ENCODE measurements around the gene UBXN11.

Gene UBXN11, protein sequence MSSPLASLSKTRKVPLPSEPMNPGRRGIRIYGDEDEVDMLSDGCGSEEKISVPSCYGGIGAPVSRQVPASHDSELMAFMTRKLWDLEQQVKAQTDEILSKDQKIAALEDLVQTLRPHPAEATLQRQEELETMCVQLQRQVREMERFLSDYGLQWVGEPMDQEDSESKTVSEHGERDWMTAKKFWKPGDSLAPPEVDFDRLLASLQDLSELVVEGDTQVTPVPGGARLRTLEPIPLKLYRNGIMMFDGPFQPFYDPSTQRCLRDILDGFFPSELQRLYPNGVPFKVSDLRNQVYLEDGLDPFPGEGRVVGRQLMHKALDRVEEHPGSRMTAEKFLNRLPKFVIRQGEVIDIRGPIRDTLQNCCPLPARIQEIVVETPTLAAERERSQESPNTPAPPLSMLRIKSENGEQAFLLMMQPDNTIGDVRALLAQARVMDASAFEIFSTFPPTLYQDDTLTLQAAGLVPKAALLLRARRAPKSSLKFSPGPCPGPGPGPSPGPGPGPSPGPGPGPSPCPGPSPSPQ

DNA sequence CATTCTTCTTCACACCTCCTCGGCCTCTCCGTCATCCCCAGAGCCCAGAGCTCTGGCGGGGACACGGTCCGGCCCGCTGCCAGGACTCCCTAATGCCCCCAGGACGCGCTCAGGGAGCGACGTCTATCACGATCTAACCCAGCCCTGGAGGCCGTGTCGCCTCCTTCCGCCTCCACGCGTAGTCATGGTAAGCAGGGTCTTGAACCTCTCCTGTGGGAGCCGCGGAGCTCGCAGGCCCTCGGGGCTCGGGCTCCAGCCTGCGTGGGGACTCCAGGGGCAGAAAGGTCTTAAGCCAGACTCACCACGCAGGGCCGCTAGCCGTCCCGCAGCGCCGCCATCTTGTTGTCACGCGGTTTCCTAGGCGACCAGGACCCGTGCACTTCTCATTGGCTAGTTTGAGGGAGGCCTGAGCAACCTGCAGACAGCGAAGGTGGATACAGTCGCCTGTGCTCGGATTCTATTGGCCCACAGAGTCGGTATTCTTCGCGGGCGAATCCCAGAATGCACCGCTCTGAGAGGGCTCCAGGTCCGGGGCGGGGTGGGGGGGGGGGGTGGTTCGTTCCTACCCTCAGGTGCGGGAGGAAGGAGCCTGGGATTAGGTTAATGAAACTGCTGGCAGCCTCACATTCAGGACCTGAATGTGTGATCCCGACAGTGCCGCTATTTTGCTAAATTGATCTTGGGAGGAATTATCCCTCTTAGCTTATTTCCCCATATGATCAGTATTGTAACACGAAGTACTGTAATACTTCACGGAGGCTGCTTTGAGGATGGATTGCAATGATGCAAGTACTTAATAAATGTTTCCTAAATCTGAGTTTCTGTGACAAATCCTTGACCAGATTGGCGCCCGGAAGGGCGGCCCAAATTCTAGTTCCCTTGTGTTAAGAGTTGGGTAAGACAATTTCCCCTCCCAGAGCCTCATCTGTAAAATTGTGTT, at the start of gene UBXN11:
Gene UBXN11 (minus strand): TSS at position 347 of the 940 bp plus-strand sequence. CDS start 3,753 bp downstream, outside the sequence.
- DNase-seq: peak; percentile 84

DNA sequence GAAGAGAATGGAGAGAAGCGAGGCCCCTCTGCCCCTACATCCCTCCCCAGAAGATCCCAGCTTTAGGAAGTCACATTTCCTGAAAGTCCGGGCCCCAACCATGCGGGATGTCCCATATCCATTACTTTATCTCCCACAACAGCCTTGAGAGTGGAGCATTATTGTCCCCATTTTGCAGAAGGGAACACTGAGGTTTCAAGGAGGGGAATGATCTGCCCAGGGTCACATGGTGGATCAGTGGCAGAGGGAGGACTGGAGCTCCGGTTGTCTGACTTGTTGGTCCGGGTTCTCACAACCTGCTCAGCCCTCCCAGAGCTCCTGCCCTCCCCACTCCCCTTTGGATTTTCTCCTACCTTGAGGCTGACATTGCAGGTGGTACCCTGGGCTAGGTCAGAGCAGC, 49.7 kb upstream of the UBXN11 start:
- no peak for DNase-seq

DNA sequence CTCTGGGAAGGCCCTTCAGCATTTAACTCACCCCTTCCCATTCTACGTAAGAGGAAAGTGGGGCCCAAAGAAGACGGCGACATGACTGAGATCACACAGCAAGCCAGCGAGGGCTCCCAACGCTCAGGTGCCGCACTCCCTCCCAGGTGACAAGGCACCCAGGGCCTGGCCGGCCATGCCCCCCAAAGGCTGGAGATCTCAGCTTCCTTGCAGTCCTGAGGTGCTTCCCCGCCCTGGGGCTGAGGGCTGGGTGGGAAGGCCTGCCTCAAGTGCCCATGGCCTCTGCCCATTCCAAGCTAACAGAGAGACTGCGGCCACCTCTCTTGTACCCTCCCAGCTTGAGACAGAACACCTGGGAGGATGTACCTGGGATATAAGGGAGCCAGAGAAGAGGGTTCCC, 48.5 kb upstream of the UBXN11 start:
- DNase-seq: no peak

DNA sequence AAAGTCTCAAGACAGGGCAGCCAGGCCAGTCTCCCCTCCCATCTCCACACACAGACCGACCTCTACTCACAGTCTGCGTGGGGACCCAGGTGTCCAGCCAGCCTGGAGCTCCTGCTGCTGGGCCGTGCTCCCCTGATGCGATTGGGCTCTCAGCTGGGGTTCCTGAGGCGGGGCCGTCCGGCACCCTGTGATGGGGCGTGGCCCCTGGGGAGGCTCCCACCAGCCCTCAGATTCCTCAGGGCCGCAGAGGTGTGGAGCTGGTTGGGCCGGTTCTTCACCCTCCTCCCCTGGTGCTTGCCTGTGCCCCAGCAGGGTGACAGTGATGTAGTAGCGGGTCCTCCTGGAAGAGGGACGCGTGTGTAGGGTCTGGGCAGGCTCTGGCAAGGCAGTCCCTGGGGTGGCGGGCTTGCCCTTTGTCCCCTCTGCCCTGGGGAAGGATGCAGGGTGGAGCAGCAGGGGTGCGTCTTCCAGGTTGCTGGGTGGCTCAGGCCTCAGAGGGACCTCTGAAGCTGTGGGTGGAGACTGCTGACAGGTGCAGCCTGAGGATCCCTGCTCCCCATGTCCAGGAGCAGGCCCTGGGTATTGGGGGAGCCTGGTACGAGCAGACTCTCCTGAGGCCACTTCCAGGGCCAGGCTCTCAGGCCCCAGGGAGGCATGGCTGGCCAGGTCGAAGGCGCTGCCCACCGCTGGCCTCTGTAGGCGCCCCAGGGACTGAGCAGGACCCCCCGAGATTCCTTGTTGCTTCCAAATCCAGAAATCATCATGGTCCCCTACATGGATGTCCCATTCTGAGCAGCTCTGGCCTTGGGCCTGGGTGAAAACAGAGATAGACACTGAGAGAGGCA, 47.8 kb upstream of the UBXN11 start, which contains the start of gene CRYBG2:
Gene CRYBG2 (minus strand): TSS at position 155 of the 845 bp plus-strand sequence. CDS start 7,473 bp downstream, outside the sequence.
- no peak for DNase-seq

DNA sequence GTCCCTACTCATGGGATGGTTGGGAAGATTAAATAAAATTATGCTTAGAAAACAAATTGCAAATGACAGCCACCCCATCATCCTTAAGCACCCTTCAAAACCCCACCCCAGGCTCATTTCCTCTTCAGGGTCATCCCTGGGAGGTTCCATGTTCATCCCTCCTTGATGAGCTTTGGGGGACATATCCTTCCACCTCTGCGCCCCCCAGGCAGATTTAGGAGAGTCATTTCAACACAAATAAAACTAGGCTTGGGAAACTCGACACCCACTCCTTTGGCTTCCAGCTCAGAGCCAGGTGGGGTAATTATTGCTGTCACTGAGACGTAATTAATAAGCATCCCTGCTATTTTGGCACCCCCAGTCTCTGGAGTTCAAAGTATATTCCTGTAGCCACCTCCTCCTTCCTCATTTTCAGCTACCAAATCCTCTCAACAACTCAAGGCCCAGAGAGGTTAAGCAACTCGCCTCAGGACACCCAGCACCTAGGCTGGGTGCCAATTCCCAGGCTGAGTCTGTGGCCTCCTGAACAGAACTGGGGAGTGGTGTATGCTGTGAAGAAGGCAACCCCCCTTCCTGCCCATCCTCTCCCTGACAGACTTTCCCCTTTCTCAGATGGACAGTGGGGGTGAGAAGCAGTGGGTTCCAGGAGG, 46.9 kb upstream of the UBXN11 start:
- no peak for DNase-seq

DNA sequence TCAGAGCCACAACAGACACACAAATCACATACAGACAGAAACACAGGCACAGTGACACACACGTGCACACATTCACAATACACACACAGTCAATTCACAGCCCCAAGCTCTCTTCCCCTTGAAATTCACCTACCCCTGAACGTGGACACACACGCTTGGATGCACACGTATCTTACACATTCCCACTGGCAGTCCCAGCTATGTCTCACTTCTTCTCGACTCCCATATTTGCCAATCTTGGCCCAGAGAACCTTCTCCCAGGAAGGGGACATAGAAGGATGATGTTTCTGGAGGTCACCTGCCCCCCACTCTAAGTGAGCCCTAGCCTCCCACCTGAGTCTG, 45.9 kb upstream of the UBXN11 start:
- no peak for DNase-seq

DNA sequence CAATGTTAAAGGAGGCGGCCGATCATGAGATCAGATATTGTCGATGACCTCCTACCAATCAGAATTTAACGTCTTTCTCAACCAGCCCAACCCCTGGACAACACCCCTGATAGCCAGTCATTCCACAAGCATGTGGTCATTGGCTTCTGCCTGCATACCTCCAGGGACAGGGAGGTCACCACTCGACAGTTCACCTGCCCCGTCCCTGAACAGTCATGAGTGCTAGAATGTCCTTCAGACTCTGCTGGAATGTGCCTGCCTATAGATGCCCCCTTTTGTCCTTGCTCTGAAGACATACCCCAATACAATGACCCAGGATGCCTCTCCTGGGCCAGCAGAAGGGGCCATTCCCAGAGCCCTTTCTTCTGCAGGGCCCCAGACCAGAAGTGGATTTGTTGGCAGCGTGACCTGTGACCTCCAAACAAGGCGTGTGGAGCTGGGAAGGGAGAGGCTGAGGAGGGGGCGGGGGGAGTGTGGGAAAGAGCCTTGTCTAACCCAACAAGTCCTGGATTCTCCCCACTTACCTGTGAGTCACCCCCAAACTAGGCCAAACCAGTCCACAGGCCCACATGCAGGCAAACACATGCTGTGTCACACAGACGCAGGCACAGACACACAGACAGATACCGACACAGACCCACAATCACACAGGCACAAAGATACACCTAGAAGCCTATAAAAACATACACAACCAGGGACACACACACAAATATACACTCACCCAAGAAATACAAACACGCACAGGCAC, 45.3 kb upstream of the UBXN11 start:
- no peak for DNase-seq

DNA sequence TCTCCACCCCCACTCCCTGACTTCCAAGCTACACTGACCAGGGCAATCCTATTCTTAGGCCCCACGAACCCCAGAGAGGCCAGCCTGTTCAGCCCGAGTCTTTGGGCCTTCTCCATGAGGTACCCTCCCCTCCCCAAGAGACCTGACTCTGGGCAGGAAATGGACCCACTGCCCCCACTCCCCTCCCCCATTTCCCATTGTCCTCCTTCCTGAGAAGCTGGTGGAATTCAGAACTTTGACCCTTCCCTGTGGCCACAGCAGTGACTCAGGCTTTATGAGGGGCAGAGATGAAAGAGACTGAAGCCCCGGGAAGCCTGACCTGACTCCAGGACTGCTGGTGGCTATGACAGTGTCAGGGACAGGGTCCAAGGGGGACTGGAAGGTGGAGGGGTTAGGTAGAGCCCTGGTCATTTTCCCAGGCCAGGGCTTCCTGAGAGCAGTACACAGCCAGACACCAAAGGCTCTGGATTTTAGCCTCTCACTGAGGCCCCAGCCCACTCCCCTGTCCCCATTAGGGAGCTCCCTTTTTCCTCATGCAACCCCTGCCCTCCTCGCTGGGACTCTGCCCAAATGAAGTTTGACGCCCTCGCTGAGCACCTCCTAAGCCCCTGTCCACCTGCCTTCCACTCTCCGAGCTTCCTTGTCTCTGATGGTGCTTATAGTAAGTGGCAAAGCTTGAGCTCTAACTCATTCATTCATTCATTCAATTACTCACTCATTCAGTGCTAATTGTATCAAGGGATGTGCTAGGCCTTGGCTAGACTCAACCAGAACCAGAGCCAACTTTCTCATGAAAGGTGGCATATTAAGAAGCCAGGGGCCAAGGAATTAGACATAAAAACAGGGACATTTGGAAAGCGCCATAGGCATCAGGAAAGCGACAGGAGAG, 44.5 kb upstream of the UBXN11 start:
- DNase-seq: no peak

DNA sequence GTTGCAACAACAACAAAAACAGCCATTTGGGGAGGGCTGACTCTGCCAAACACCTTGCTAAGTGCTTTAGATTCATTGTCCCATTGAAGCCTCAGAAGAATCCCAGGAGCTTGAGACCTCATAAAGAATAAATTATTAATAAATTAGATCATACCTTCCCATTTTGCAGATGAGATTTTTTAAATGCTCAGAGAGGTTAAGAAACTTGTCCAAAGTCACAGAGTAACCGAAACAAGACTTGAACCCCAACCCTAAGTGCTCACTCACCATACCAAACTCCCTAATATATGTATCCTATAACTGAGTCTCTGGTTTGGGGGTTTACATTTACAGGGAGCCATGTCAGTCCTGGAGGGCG, 43.9 kb upstream of the UBXN11 start:
- DNase-seq: no peak

DNA sequence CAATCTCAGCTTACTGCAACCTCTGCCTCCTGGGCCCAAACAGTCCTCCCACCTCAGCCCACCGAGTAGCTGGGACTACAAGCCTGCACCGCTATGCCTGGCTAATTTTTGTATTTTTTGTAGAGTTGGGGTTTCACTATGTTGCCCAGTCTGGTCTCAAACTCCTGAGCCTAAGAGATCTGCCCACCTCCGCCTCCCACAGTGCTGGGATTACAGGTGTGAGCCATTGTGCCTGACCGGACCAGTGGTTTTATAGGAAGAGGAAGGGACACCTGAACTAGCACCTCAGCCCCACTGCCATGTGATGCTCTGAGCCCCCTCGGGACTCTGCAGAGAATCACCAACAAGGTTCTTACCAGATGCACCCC, 43.4 kb upstream of the UBXN11 start:
- DNase-seq: no peak

DNA sequence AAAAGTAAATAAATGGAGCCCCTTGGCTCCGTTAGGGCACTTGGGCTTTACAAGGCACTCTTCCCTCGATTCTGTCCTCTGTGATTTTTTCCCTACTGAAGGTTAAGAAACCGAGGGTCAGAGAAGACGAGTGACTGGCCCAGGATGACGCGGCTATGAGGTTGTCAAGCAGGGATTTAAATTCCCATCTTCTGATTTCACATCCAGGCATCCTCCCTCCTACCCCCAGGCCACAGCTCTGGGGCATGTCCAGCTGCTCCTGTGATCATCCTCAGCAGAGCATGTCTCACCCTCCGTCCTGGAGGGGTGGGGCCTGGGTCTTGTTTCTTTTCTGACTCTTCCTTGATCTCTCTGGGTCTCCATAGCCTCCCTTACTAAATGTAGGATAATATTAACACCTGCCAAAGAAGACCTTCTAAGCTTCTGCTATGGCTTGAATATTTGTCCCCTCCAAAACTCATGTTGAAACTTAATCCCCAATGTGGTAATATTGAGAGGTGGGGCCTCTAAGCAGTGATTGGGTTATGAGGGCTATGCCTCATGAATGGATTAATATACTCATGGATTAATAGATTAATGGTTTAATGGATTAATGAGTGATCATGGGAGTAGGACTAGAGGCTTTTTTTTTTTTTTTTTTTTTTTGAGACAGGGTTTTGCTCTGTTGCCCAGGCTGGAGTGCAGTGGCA, 42.9 kb upstream of the UBXN11 start:
- DNase-seq: no peak

DNA sequence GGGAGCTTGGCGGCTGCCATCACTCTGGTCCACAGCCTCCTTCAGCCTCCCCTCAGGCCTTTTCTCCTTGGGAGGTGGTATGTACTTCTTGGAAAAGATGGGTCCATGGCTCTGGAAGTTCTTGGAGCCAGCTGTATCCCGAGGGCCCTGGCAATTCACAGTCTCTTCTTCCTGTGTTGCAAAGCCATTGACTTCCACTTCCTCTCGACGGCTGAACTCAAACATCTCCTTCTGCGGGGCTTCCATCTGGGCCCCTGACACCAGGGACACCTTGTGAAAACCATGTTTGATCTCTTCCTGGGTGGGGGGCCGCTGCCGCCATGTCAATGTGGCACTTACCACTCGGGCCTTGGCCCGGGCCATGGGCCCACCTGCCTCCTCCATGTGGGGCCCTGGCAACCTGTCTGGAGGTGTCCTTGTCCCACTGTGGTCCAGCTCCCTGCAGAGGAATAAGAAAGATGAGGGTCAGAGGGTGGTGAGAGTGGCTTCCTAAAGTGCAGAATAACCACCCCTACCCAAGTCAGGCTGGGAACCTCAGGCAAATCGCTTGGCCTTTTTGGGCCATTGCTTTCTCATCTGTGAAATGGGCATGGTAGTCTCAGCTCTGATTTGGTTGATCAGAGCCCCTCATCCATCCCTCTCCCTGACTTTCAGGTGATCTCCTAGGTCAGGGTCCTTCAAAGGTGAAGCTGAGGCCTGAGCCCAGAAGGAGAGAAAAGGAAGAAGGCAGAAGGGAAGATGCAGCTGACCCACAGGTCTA, 40.0 kb upstream of the UBXN11 start:
- DNase-seq: no peak

DNA sequence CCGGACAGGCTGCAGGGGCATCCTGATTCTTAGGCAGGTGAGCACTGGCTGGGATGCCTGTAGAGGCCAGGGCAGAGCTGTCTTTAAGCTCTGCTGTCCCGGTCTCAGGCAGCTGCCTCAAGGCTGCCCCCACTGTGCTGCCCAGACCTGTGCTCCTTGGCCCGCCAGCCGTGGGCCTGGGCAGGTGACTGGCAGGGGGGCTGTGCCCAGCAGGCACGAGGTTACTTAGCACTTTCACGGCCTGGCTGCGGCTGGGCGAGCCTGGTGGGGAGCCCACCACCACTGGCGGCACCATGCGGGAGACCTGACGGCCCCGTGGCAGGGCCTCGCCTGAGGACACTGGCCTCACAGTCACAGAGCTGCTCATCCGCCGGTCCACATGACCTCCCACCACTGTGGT, 39.3 kb upstream of the UBXN11 start:
- DNase-seq: no peak

DNA sequence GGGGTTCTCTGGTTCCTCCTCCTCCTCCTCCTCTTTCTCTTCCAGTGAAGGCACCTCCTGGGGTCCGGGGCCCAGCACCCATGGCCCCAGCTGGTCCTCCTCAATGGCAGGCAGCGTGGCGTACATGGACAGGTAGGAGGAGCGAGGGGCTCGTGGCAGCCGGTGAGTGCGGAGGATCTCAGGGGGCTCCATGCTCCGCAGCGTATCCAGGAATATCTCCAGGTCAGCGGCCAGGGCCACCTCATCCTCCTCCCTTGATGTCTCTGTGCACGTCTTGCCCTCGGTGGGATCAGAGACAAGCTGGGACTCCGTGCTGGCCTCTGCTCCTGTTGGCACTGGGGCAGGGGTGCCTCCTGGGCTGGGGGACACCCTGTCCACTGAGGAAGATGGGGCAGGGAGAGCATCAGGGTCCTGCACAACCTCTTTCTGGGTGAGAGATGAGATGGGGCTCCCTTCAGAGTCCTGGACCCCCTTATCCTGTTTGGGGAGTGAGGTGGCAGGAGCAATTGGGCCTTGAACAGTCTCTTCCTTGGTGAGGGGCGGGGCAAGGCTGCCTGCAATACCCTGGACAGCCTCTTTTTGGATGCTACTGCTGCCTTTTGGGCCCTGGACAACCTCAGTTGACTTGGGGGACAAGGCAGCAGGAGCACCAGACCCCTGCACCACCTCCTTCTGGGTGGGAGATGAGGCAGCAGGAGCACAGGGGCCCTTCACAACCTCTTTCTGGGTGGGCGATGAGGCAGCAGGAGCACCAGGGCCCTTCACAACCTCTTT, 37.9 kb upstream of the UBXN11 start:
- DNase-seq: no peak

DNA sequence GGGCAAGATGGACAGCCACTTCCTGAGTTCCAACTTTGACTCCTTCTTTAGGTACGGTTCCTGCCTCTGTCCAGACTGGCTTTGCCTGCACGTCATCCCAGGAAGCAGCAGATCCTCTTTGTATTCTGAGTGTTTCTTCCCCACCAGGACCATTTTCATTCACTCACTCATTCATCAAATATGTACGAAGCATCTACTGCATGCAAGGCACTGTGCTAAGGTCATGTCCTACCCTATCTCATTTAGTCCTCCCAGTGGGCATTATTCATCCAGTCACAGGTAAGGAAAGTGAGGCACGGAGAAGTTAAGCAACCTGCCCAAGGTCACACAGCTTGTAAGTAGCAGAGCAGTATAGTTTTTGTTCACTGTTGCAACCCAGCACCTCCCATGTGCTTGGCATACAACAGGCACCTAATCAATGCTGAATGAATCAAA, 33.6 kb upstream of the UBXN11 start:
- no peak for DNase-seq

DNA sequence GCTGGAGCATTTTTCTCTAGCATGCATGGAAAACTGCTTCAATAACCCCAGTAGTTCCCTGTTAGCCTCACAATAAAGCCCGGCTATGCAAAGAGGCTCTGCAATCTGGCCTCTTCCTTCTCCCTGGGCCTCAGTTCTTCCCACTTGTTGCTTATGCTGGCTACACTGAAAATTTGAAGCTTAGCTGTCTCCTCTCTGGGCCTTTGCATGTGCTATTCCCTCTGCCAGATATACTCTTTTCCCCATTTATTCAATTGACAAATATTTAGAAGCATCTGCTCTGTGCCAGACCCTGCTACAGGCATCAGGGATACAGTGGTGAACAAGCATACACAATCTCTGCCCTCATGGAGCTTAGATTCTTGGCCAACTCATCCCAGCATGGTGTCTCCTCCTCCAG, 32.2 kb upstream of the UBXN11 start:
- DNase-seq: no peak

DNA sequence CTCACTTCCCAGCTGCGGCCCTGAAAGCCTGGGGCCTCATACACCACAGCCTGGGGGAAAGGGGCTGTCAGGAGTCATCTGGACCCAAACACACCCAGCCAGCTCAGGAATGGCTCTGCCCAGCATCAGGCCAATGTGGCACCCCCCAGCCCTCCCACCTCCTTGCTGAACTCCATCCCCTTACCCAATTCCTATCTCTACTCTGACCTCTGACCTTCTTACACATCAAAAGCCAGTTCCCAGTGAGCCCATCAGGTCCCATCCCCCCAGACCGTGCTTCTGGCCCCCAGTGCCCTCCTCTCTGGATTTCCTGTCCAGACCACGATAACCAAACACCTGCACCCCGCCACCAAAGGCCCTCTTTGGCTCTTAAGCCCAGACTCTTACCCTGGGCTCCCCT, 31.2 kb upstream of the UBXN11 start:
- DNase-seq: no peak

DNA sequence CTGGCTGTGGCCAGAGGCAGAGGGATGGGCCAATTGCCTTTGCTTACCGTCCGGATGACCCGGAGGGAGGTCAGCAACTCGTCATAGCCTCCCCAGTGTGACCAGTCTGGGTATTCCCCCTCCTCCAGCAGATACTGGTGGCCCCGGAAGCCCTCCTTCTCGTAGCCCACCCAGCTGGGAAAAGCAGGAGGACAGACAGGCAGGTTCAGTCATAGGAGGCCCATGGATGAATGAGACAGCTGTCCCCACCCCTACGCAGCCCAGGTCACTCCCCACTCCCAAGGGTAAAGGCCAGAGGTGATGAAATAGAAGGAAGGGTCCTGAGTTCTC, 30.7 kb upstream of the UBXN11 start:
- no peak for DNase-seq
